Type B pancreatic cell (in vitro differentiated cells): ENCODE measurements around the gene C18orf63. TPM values are rescaled to one million over a fixed set of nuclear protein-coding genes. Genes with fewer than 3 reads are reported as not detected.

Experiments used
- DNase-seq: peaks from one replicate; pipeline ENCODE4 v3.0.0; 2021; ENCODE audit warnings: mixed read lengths; ENCODE audit not compliant: unreplicated experiment; ENCODE audit errors: extremely low spot score
- H3K27ac Mint-ChIP-seq: 2 replicates; pipeline ENCODE4 v1.8.0; 2021; ENCODE audit warnings: mild to moderate bottlenecking, mixed read lengths
- H3K27me3 Mint-ChIP-seq: 2 replicates; pipeline ENCODE4 v1.8.0; 2021; ENCODE audit warnings: mixed read lengths
- H3K36me3 Mint-ChIP-seq: 2 replicates; pipeline ENCODE4 v1.8.0; 2021; ENCODE audit warnings: mixed read lengths
- H3K4me1 Mint-ChIP-seq: one replicate; pipeline ENCODE4 v1.8.0; 2021; ENCODE audit warnings: mixed read lengths; ENCODE audit not compliant: unreplicated experiment
- H3K4me3 Mint-ChIP-seq: 2 replicates; pipeline ENCODE4 v1.8.0; 2021; ENCODE audit warnings: mild to moderate bottlenecking, mixed read lengths
- H3K9me3 Mint-ChIP-seq: 2 replicates; pipeline ENCODE4 v1.8.0; 2021; ENCODE audit warnings: mixed read lengths
- total RNA-seq: library from RNA; stranded (reverse); gene quantifications from 2 replicates; pipeline ENCODE4 v1.2.1, GENCODE V29; 2021; ENCODE audit warnings: low replicate concordance
- TF ChIP-seq, protein P1 (sequence below): fragments of 200-600 bp; sonication (generic); conservative IDR thresholded peaks from 2 replicates; pipeline ENCODE4 v1.5.0; 2021; ENCODE audit warnings: antibody characterized with exemption, mild to moderate bottlenecking

The C18orf63 gene
- total RNA-seq, 1 donor from 2014 or later = not detected

DNA sequence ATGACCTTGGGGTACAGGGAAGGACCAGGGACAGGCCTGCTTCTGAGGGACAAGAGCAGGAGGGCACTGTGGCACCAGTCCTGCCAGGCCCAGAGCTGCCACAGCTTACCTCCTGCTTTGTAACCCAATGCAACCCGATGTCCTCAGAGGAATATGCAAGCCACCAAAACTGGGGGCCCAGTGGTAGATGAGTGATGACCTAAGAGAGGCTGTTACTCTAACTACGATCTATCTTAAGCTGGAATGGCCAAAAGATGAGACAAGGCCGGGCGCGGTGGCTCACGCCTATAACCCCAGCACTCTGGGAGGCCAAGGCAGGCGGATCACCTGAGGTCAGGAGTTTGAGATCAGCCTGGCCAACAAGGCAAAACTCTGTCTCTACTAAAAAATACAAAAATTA lies 36.7 kb upstream of the C18orf63 start:
- H3K4me3 Mint-ChIP-seq = no peak overlapping the region
- TF ChIP-seq, protein P1, sequence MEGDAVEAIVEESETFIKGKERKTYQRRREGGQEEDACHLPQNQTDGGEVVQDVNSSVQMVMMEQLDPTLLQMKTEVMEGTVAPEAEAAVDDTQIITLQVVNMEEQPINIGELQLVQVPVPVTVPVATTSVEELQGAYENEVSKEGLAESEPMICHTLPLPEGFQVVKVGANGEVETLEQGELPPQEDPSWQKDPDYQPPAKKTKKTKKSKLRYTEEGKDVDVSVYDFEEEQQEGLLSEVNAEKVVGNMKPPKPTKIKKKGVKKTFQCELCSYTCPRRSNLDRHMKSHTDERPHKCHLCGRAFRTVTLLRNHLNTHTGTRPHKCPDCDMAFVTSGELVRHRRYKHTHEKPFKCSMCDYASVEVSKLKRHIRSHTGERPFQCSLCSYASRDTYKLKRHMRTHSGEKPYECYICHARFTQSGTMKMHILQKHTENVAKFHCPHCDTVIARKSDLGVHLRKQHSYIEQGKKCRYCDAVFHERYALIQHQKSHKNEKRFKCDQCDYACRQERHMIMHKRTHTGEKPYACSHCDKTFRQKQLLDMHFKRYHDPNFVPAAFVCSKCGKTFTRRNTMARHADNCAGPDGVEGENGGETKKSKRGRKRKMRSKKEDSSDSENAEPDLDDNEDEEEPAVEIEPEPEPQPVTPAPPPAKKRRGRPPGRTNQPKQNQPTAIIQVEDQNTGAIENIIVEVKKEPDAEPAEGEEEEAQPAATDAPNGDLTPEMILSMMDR = no peak
- H3K36me3 Mint-ChIP-seq = peaks cover 5% of the 10 kb centered on the region
- no peak for DNase-seq
- H3K4me1 Mint-ChIP-seq = peaks cover 49% of the 10 kb centered on the region
- no peaks in the 10 kb centered on the region for H3K27me3 Mint-ChIP-seq
- H3K27ac Mint-ChIP-seq = no peak overlapping the region
- H3K9me3 Mint-ChIP-seq = no peaks in the 10 kb centered on the region

DNA sequence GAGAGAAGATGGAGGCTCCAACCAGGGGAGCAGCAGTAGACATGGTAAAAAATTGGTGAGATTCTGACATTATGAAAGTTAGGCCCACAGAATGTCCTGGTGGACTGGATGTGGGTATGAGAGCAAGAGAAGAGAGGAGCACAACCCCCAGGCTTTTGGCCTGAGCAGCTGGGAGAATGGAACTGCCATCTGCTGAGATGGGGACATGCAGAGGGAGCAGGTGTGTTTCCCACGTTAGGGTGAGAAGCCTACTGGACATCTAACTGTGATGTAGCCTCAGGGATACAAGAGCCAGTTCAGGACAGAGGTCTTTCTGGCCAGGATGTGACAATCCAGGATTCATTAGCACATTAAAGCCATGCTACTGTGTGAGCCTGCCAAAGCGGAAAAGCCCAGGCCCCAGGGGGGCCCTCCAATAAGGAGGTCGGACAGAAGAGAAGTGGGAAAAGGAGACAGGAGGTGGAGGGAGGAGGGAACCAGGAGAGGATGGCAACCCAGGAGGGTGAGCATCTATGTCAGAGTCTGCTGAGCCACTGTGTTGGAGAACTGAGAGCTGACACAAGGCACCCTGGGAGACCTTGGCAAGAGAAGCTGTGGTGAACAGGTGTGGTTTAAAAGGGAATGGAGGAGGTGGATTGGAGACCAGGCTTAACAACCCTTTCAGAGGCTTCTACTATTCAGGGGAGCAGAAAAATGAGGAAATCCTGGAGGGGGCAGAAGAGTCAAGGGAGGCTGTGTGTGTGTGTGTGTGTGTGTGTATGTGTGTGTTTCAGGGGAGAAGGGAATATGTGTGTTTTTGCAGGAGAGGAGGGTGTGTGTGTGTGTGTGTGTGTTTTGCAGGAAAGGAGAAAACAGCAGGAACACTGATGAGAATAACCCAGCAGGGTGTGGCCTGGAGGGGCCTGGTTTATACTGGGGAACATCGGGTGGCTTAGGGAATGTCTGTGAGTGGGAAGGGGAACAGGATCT lies 34.3 kb upstream of the C18orf63 start:
- peaks cover 49% of the 10 kb centered on the region for H3K4me1 Mint-ChIP-seq
- H3K27me3 Mint-ChIP-seq = no peaks in the 10 kb centered on the region

DNA sequence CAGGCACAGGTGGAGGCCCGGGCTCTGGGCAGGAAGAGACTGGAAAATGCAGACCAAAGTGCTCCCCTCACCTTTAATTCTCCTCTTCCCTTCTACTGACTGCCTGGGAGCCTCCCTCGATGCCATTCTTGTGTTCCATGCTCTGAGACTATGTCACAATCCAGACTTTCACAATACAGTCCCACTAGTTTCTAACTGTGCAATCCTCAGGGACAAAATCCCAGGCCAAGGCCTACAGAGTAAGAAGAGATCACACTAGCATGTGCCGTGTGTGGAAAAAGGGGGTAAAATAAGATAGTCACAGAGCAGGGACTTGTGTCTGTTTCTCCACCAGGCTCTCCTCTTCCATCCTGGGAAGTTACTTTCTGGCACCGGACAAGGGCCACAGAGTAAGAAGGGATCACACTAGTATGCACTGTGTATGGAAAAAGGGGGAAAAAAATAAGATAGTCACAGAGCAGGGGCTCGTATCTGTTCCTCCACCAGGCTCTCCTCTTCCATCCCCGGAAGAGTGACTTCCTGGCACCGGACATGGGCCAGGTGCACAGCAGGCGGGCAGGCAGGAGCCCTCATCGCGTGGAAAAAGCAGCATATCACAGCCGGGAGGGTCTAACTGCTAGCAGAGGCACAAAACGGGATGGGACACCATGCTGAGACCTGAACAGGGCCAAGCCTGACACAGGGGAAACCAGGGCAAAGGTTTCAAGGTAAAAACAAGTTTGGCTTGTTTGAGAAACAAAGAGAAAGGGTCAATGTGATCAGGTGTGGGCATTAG lies 33.5 kb upstream of the C18orf63 start:
- H3K4me3 Mint-ChIP-seq = peak overlapping the region; percentile 64
- peak overlapping the region; percentile 82 for H3K27ac Mint-ChIP-seq
- TF ChIP-seq, protein P1 = no peak
- H3K9me3 Mint-ChIP-seq = no peaks in the 10 kb centered on the region
- H3K36me3 Mint-ChIP-seq = no peaks in the 10 kb centered on the region
- no peaks in the 10 kb centered on the region for H3K27me3 Mint-ChIP-seq
- peaks cover 49% of the 10 kb centered on the region for H3K4me1 Mint-ChIP-seq
- no peak for DNase-seq

More for the DNA sequence above, 34.3 kb upstream of the C18orf63 start:
- H3K9me3 Mint-ChIP-seq = no peaks in the 10 kb centered on the region
- peak overlapping the region; percentile 82 for H3K27ac Mint-ChIP-seq
- no peak overlapping the region for H3K4me3 Mint-ChIP-seq
- no peak for DNase-seq
- TF ChIP-seq, protein P1 = no peak
- H3K36me3 Mint-ChIP-seq = peaks cover 5% of the 10 kb centered on the region

DNA sequence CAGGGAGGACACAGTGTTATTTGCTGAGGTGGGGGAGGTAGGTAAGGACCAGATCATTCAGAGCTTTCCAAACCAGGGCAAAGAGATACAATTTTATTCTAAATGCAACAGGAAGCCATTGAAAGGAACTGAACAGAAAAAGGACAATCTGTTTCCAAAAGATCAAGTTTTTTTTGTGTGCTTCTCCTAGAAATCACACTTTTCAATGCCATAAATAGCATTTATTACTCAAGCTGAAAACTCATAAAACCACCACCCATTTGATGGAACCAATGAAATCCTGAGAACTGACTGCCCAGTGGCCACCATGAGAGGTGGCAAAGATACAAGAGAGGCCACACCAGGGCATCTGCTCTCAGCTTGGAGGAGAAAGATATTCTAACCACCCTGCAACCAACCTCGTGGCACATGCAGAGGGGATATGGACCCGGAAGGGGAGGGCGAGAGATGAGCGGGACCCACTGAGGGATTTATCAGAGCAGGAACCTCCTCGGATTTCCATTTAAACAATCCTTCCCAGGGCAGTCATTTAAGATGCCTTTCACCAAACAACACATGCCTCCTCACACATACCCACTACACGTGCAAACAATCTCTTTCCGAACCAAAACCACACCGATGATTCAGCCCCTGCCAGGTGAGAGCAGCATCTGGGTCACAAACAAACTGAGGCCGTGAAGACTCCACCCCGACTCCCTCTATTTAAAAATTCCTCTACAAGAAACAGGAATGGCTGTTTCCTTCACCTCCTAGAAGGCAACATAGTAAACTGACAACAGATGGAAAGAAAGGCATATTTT lies 32.7 kb upstream of the C18orf63 start:
- no peak for DNase-seq
- Mint-ChIP-seq H3K4me3 (peak overlapping the region; percentile 64), H3K4me1 (peaks cover 43% of the 10 kb centered on the region), H3K36me3 (no peaks in the 10 kb centered on the region), H3K27me3 (no peaks in the 10 kb centered on the region), H3K9me3 (no peaks in the 10 kb centered on the region), H3K27ac (peak overlapping the region; percentile 82)
- TF ChIP-seq, protein P1 = no peak

DNA sequence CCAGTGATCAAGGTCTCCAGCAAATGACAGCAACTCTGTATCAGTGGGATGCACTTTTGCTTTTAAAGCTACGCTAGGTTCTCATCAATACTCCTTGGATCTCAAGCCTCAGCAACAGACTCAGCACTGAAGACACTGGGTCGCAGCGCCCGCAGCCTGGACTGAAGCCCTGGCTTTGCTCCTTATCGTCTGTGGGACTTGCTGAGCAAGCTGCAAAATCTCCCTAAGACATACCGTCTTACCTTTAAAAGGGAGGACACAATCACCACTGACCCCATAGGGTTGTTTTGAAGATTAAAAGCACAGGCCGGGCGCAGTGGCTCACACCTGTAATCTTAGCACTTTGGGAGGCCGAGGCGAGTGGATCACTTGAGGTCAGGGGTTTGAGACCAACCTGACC lies 32.0 kb upstream of the C18orf63 start:
- TF ChIP-seq, protein P1 = no peak
- Mint-ChIP-seq H3K27ac (no peak overlapping the region), H3K4me1 (peaks cover 38% of the 10 kb centered on the region), H3K4me3 (peak overlapping the region; percentile 64), H3K36me3 (no peaks in the 10 kb centered on the region), H3K9me3 (no peaks in the 10 kb centered on the region), H3K27me3 (no peaks in the 10 kb centered on the region)
- no peak for DNase-seq
